Measurements from ENCODE around the gene GH1. TPM values are rescaled to one million over a fixed set of nuclear protein-coding genes. Genes with fewer than 3 reads are reported as not detected.

The GH1 gene
- total and polyA plus RNA-seq, 2 donors (not counting 1 experiment from before 2014, with no cell fraction given): 1.7 to 2.3 TPM

DNA sequence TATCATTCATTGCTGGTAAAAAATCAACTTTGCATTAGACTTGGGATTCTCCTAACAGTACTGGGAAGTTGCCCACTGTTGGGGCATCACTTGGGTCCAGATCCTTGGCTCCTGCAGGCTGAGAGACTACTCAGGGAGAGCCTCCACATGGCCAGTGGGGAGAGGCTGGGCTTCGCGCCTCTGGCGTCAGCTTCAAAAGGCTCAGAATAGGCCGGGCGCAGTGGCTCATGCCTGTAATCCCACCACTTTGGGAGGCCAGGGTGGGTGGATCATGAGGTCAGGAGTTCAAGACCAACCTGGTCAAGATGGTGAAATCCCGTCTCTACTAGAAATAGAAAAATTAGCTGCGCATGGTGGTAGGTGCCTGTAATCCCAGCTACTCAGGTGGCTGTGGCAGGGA lies 4.2 kb downstream of the GH1 start:
- DNase-seq (peak; percentile 9), ATAC-seq (ENCODE audit: low read depth) (no peak)
- no peaks in the 10 kb centered on the region for H3K9me3 Mint-ChIP-seq (ENCODE audit: insufficient read depth)
- H3K4me2 ChIP-seq (replicated peaks; ENCODE audit: low read depth, low read length, poor library complexity, severe bottlenecking): no peak overlapping the region
- no peak overlapping the region for H2AFZ ChIP-seq (ENCODE audit: insufficient read depth, low read depth, low read length, poor library complexity, severe bottlenecking)
- H3K27ac ChIP-seq (ENCODE audit: low read length in 2 of 2): no peak overlapping the region
- ChIA-PET POLR2A (interaction anchor here (0.7 to 1.6 kb wide), 3 partner anchors 12 to 18 kb away, joined by 3 to 7 read pairs (median 3); partner anchors contain the start of gene CD79B), CTCF (interaction anchor here (1.1 to 26.0 kb wide), 6 partner anchors 11 to 218 kb away, joined by 3 to 834 read pairs (median 140); partner anchors contain the start of gene ERN1)
- H3K27me3 ChIP-seq (replicated peaks in 1 of 4; ENCODE audit: control extremely low read depth in 1 of 4, control insufficient read depth in 3 of 4, insufficient read depth in 4 of 4, low read length in 3 of 4): peaks cover 0 to 5% (median 0%) of the 10 kb centered on the region in 4 experiments
- peak overlapping the region; percentile 53 for H3K27ac Mint-ChIP-seq
- peaks cover 33 to 56% of the 10 kb centered on the region in 2 donors for H3K4me1 ChIP-seq (ENCODE audit: control insufficient read depth in 2 of 2, insufficient read depth in 2 of 2, low read length in 2 of 2)
- H3K4me3 Mint-ChIP-seq: peak overlapping the region; percentile 47
- no peak overlapping the region for H3K9ac ChIP-seq (ENCODE audit: low read length)
- peaks cover 5% of the 10 kb centered on the region for H3K79me2 ChIP-seq (ENCODE audit: control insufficient read depth, insufficient read depth, low read length)
- no peak overlapping the region for H3K4me3 ChIP-seq (ENCODE audit: control extremely low read depth in 1 of 5, extremely low read depth in 1 of 5, insufficient read depth in 1 of 5, low read depth in 2 of 5, low read length in 4 of 5)
- H4K20me1 ChIP-seq (ENCODE audit: control insufficient read depth, insufficient read depth, low read length, poor library complexity, severe bottlenecking): no peaks in the 10 kb centered on the region
- H3K36me3 ChIP-seq (replicated peaks in 1 of 2; ENCODE audit: control extremely low read depth in 1 of 2, control insufficient read depth in 1 of 2, extremely low read depth in 1 of 2, insufficient read depth in 2 of 2, low read length in 1 of 2): no peaks in the 10 kb centered on the region
- 97% methylated on average over 6 of the region's 7 CpGs for WGBS (ENCODE audit: insufficient coverage)
- H3K9me3 ChIP-seq (ENCODE audit: control extremely low read depth in 1 of 3, control insufficient read depth in 2 of 3, insufficient read depth in 1 of 3, low read length in 2 of 3): no peaks in the 10 kb centered on the region
- peaks cover 5% of the 10 kb centered on the region for H3K27me3 Mint-ChIP-seq
- TF ChIP-seq EZH2 (IDR thresholded peaks at IDR 0.05; ENCODE audit: borderline replicate concordance, insufficient read depth, low read depth, low read length, poor library complexity, severe bottlenecking) (no peak), CTCF (IDR thresholded peaks at IDR 0.05) (no peak)
- intact Hi-C loops (cut with micrococcal nuclease): no loop called here
- peaks cover 56% of the 10 kb centered on the region for H3K4me1 Mint-ChIP-seq

- Mint-ChIP-seq H3K4me3 (no peak overlapping the region), H3K4me1 (peaks cover 41% of the 10 kb centered on the region), H3K27me3 (peaks cover 8% of the 10 kb centered on the region), H3K9me3 (ENCODE audit: insufficient read depth) (no peaks in the 10 kb centered on the region), H3K27ac (peak overlapping the region; percentile 20)
- Histone ChIP-seq H2AFZ (ENCODE audit: insufficient read depth, low read depth, low read length, poor library complexity, severe bottlenecking) (no peak overlapping the region), H3K79me2 (ENCODE audit: control insufficient read depth, insufficient read depth, low read length) (no peaks in the 10 kb centered on the region), H3K9ac (ENCODE audit: low read length) (no peak overlapping the region), H3K4me1 (ENCODE audit: control insufficient read depth in 2 of 2, insufficient read depth in 2 of 2, low read length in 2 of 2) (peaks cover 26 to 40% of the 10 kb centered on the region in 2 donors), H3K9me3 (ENCODE audit: control extremely low read depth in 1 of 3, control insufficient read depth in 2 of 3, insufficient read depth in 1 of 3, low read length in 2 of 3) (no peaks in the 10 kb centered on the region), H4K20me1 (ENCODE audit: control insufficient read depth, insufficient read depth, low read length, poor library complexity, severe bottlenecking) (no peaks in the 10 kb centered on the region), H3K36me3 (replicated peaks in 1 of 2; ENCODE audit: control extremely low read depth in 1 of 2, control insufficient read depth in 1 of 2, extremely low read depth in 1 of 2, insufficient read depth in 2 of 2, low read length in 1 of 2) (no peaks in the 10 kb centered on the region), H3K4me2 (replicated peaks; ENCODE audit: low read depth, low read length, poor library complexity, severe bottlenecking) (no peak overlapping the region), H3K27ac (ENCODE audit: low read length in 2 of 2) (no peak overlapping the region), H3K27me3 (replicated peaks in 1 of 4; ENCODE audit: control extremely low read depth in 1 of 4, control insufficient read depth in 3 of 4, insufficient read depth in 4 of 4, low read length in 3 of 4) (peaks cover 0 to 5% (median 0%) of the 10 kb centered on the region in 4 experiments), H3K4me3 (ENCODE audit: control extremely low read depth in 1 of 5, extremely low read depth in 1 of 5, insufficient read depth in 1 of 5, low read depth in 2 of 5, low read length in 4 of 5) (no peak overlapping the region)
- DNase-seq (peak; percentile 77), ATAC-seq (ENCODE audit: low read depth) (peak; percentile 55)
- TF ChIP-seq EZH2 (IDR thresholded peaks at IDR 0.05; ENCODE audit: borderline replicate concordance, insufficient read depth, low read depth, low read length, poor library complexity, severe bottlenecking): no peak
- TF ChIP-seq CTCF (IDR thresholded peaks at IDR 0.05): peak; percentile 82
- intact Hi-C loops (cut with micrococcal nuclease): loop anchor here (1.0 kb wide), 2 partner anchors 79 to 222 kb away; no protein-coding TSS in a partner anchor
- ChIA-PET CTCF (interaction anchor here (0.6 to 26.0 kb wide), 24 partner anchors 8 to 234 kb away, joined by 3 to 834 read pairs (median 7); partner anchors contain the start of genes CD79B, ERN1, GH1 and ICAM2), POLR2A (interaction anchor here (0.6 to 2.9 kb wide), 5 partner anchors 11 to 116 kb away, joined by 3 to 12 read pairs (median 6); partner anchors contain the start of gene ICAM2)
- 64% methylated on average over 6 of the region's 8 CpGs for WGBS (ENCODE audit: insufficient coverage)
These were observed 7.0 kb downstream of the GH1 start for GRCh38 chr17:63911657-63912100.
